AG10803 (cell line): ENCODE measurements around the gene ALDH1A2.

Experiments
- DNase-seq: peaks from one replicate; pipeline ENCODE4 v3.0.0; 2010; ENCODE audit warnings: low read depth
- H3K4me3 ChIP-seq: 2 replicates; pipeline ENCODE4 v1.5.1; 2011; ENCODE audit warnings: mild to moderate bottlenecking, low read length, control low read depth
- TF ChIP-seq, protein P1 (sequence below): conservative IDR thresholded peaks from 2 replicates; pipeline ENCODE4 v1.5.1; 2011; ENCODE audit warnings: mild to moderate bottlenecking, low read length, control low read depth, inconsistent platforms

ALDH1A2 gene

GRCh38 chr15:58062983-58063382, 2.5 kb downstream of the ALDH1A2 start:
- TF ChIP-seq, protein P1, sequence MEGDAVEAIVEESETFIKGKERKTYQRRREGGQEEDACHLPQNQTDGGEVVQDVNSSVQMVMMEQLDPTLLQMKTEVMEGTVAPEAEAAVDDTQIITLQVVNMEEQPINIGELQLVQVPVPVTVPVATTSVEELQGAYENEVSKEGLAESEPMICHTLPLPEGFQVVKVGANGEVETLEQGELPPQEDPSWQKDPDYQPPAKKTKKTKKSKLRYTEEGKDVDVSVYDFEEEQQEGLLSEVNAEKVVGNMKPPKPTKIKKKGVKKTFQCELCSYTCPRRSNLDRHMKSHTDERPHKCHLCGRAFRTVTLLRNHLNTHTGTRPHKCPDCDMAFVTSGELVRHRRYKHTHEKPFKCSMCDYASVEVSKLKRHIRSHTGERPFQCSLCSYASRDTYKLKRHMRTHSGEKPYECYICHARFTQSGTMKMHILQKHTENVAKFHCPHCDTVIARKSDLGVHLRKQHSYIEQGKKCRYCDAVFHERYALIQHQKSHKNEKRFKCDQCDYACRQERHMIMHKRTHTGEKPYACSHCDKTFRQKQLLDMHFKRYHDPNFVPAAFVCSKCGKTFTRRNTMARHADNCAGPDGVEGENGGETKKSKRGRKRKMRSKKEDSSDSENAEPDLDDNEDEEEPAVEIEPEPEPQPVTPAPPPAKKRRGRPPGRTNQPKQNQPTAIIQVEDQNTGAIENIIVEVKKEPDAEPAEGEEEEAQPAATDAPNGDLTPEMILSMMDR: no peak
- no peak overlapping the region for H3K4me3 ChIP-seq
- DNase-seq: no peak

GRCh38 chr15:58062175-58062574, 3.3 kb downstream of the ALDH1A2 start:
- no peak for DNase-seq
- TF ChIP-seq, protein P1: no peak
- no peak overlapping the region for H3K4me3 ChIP-seq

DNA sequence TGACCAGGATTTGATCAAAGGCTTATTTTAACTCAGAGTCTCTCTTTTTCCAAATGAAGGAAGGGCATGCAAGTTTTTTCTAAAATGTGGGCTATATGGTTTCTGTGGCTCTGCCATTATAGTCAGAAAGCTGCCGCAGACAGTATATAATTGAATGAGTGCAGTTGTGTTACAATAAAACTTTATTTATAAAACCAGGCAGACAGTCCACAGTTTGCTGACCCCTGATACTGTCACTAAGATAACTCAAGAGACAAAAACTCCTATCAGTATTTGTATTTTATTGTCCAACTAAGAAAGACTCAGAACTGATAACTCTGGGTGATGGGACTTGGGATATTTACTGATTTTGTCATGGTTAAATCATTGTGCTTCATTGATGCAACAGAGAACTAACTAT, 4.9 kb downstream of the ALDH1A2 start:
- TF ChIP-seq, protein P1: no peak
- H3K4me3 ChIP-seq: no peak overlapping the region
- no peak for DNase-seq

DNA sequence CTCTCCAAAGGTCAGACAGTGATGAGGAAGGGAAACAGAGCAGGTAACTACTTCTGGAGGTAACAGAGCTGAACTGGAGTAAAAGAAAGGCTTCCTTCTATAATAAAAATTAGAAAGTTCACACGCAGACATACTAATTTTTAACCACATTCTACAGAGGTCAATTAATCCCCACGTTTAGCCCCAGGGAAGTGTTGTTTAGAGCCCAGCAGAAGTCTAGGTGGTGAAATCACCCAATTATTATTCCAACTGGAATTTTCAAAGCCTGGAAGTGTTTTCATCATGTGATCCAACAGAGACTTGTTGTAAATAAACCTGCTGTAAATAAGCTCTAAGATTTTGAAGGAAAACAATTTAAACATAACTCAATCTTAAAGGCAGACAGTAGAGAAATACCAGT, 6.8 kb downstream of the ALDH1A2 start:
- no peak for DNase-seq
- TF ChIP-seq, protein P1: no peak
- H3K4me3 ChIP-seq: no peak overlapping the region

GRCh38 chr15:58058073-58058472, 7.4 kb downstream of the ALDH1A2 start:
- TF ChIP-seq, protein P1: no peak
- no peak overlapping the region for H3K4me3 ChIP-seq
- DNase-seq: no peak

DNA sequence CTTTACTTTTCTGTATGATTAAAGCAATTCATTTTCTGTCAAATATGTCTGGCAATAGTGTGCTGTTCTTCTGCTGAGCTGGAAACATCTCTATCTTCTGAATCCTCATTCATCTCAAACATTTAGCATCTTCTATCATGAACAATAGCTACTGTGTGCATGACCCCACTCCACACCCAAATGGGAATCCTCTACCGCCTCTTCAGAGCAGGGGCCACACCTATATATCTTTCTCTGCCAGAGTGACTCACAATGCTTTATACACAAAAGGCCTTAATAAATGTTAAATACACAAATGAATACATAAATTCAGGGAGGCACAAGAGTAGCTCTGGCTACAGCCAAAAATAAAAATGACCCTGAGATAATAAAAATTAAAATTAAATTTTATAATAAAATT, 8.0 kb downstream of the ALDH1A2 start:
- DNase-seq: no peak
- TF ChIP-seq, protein P1: no peak
- no peak overlapping the region for H3K4me3 ChIP-seq

GRCh38 chr15:58056015-58056414, 9.5 kb downstream of the ALDH1A2 start:
- no peak overlapping the region for H3K4me3 ChIP-seq
- no peak for DNase-seq
- TF ChIP-seq, protein P1: peak; percentile 29
